Measurements from ENCODE around the gene ADARB2. TPM values are rescaled to one million over a fixed set of nuclear protein-coding genes. Genes with fewer than 3 reads are reported as not detected.
A peak's percentile ranks its signal among the peaks of the same experiment; 100 is the strongest.

ADARB2 gene
- total RNA-seq, 1 donor from 2014 or later = 0.10 TPM

GRCh38 chr10:1141261-1141660 is 596.1 kb downstream of the ADARB2 start:
- DNase-seq (ENCODE audit: low read depth) = no peak

- no peak for DNase-seq (ENCODE audit: low read depth)
These were observed 598.8 kb downstream of the ADARB2 start for GRCh38 chr10:1138529-1138928.

DNA sequence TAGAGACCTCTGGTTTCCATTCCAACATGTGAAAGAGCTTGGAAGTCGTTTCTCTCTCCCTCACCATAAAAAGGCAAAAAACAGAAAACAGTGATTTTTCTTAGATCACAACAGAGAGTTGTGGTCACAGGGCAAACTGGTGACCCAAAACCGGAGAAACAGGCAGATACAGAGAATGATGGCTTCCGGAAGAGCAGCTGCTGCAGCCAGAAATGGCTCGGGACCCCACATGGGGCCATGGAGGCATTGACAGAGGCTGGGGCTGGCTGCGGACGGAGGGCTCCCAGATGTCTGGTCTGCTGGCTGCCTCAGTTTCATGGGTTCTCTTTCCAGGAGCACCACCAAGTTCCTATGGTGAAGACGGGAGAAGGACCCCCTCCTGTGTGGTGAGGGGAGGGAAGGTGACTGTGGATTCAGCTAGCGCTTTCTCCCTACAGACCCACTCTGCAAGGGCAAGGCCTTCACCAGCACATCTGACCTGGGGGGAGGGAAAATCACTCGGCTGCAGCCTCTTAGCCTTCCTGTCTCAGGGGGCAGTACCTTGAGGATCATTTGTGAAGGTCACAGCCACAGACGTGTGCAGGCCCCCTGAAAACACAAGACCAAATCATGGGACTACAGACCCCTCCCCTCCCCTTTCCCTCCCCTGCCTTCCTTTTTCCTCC is 599.7 kb downstream of the ADARB2 start:
- DNase-seq (ENCODE audit: low read depth) = peak; percentile 26

DNA sequence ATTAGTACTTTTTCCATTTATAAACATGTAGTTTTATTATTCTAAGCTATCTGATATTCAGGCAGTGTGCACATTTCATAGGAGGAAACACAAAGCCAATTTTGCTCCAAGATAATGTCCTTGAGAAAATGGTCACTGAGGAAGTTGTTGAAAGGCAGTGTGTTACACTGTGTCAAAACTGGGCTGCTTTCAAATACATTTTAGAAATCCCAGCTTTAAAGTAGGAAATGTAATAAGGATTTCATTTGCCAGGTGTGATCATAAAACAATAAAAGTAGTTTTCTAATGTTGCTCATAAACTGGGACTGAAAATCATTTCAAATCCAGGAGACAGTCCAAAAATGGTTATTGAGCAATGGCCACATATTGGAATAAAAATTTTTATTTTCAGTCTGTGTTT is 601.1 kb downstream of the ADARB2 start:
- DNase-seq (ENCODE audit: low read depth) = no peak

DNA sequence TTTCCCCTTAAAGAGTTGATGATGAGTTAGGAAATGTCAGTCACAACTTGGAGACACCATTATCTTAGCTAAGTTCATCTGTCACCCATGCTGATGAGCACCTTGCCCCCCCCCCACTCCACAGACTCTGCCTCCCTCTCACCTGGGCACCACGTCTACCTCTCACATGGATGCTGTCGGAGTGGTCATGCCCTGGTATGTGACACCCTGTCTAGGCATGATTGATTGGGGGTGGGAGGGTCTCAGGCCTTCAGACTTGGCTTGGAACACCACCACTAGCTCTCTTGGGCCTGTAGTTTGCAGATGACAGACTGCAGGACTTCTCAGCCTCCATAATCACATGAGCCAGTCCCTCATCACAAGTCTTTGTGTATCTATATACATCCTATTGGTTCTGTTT is 603.2 kb downstream of the ADARB2 start:
- no peak for DNase-seq (ENCODE audit: low read depth)

DNA sequence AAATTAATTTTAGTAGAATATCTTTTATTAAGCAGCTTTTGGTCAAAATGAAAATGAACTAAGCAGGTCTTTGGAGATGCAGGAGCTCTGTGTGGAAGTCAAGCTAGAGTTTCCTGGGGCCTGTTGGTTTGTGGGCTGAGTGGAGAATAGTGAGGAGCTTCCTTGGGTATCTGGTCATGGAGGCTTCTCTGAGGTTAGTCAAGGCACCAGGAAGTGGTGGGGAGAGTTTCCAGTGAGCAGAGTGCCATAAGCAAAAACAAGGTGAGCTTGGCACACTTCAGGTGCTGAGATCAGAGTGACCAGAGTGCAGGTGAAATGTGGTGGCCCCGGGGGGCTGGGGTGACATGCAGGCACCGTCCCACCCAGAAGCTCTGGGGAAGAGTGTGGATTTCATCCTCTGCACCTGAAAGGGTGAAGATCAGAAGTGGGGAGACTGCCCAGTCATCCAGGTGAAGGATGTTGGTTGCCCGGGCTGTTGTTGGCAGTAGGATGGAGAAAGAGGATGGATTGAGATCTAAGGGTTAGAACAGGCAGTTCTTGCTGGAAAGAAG is 603.8 kb downstream of the ADARB2 start:
- DNase-seq (ENCODE audit: low read depth) = no peak

DNA sequence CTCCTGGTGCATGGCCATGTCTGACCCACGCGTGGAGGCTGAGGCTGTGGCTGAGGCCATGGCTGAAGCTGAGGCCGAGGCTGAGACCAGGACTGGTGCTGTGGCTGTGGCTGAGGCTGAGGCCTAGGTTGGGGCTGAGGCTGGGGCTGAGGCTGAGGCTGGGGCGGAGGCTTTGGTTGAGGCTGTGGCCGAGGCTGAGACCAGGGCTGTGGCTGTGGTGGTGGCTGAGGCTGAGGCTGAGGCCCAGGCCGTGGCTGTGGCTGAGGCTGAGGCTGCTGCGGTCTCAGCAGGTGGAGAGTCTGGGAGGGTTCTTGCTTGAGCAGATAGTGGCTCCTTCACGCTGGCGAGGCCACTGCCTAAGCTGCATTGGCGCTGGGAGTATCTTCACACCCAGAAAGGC is 604.7 kb downstream of the ADARB2 start:
- DNase-seq (ENCODE audit: low read depth) = no peak

GRCh38 chr10:1130995-1131790 is 606.1 kb downstream of the ADARB2 start:
- no peak for DNase-seq (ENCODE audit: low read depth)

DNA sequence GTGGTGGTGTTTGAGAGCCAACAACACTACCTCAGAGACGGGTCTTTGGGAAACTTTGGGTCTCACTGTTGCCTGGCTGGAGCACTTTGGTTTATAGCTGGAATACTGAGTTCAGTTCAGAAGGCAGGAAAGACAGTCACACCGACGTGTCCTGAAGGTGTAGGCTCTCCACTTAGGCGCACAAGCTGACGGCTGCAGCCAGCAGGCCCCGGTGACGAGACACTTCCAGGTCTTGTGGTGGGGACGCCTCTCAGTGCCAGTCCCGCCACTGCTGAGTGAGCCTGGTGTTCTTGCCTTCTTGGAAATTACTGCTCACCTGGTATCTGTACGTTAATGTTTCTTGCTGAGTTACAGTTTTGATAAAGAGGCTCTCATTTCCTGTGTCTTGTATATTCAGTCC is 607.1 kb downstream of the ADARB2 start:
- no peak for DNase-seq (ENCODE audit: low read depth)

DNA sequence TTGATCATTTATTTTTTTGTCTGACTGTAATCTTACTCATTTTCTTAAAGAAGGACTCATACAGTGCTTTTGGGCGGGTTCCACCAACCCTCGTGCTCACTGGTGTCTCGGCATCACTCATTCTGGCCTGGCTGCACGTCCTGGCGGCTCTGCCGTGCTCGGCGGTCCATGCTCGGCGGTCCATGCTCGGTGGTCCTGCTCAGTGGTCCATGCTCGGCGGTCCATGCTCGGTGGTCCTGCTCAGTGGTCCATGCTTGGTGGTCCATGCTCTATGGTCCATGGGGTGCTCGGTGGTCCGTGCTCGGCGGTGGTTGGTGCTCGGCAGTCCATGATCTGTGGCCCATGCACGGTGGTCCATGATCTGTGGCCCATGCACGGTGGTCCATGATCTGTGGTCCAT is 608.7 kb downstream of the ADARB2 start:
- DNase-seq (ENCODE audit: low read depth) = no peak

GRCh38 chr10:1128115-1128514 is 609.2 kb downstream of the ADARB2 start:
- DNase-seq (ENCODE audit: low read depth) = no peak

GRCh38 chr10:1127629-1128028 is 609.7 kb downstream of the ADARB2 start:
- no peak for DNase-seq (ENCODE audit: low read depth)

Measured in renal cortical epithelial cell (primary cell).